ENCODE data around the gene RIN1.
"Not testable (repeated sequence)": the region's sequence is repeated elsewhere in the genome, so short reads cannot be mapped to it uniquely, and the experiment has no call there.

Gene RIN1

DNA sequence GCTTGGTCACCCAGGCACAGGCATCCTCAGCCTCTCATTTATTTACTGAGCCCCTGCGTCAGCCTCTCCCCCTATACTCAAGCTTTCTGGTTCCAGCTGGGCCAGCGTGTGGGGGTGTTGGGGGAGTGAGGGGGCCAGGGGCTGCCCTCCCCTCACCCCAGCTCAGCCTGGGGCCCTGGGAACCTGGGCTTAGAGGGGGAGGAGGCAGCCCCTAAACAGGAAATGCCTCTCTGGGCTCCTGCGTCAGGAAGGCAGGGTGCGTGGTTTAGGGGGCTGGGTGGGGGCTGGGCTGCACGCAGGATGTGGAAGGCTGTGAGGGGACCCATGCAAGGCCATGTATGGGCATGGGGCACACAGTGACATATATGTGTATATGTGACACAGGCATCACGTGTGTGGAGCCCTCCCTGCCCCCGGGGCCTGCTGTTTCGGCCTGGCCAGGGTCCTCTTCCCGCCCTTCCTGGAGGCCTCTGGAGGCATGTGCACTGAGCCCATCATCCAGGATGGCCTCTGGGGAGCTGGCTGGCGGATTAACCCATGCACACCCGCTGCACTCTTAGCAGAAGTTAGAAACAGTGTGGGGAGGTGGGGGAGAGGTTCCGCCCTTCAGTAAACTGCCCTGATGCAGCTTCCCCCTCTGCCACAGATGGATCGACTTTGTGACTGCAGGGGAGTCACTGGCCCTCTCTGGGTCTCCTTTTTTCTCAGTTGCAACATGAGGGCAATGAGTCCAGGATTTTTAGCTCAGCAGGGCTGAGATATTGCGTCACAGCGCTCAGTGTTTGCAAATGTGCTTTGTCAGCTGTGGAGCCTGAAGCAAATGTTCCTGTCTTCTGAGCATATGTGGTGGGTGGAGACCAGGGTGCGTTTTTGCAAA, 18.3 kb downstream of the RIN1 start:
- no peak for DNase-seq

DNA sequence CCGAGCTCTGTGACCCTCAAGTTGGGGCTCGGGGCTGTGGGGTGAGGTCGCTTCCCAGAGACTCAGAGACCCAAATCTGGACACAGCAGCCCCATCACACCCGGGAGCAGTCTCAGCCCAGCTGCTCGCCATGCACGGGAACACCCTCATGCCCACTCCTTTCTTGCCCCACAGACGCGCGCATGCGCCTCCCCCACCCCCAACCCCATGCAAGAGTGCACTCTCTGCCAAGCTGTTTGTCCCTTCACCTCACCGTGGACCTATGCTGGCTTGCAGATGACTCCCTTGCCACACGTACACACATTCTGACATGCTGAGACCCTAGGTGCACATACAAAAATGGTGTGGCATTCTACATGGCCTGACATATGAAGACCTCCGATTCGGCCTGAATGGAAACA, 18.9 kb downstream of the RIN1 start:
- no peak for DNase-seq

DNA sequence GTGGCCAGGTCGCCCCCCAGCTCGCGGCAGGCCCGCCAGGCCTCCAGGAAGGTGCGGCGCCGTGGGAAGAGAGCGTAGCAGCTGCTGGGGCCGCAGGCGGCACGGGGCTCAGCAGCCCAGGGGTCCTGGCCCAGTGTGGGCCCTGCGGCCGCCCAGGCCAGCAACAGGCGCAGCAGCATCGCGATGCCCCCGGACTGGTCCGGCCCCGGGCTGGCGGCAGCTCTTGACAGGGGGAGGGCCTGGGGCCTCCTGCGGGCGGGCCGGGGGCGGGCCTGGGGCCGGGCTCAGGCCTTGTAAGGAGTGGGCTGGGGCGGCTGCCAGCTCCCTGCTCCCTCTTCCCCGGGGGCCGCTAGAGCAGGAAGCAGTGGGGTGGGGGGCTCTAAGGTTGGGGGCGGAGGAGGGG, 19.4 kb downstream of the RIN1 start, which contains the start of gene CD248:
CD248 (minus strand) TSS at position 196 of the 403 bp plus-strand sequence; CDS start at position 179, 17 bp downstream.
- no peak for DNase-seq

DNA sequence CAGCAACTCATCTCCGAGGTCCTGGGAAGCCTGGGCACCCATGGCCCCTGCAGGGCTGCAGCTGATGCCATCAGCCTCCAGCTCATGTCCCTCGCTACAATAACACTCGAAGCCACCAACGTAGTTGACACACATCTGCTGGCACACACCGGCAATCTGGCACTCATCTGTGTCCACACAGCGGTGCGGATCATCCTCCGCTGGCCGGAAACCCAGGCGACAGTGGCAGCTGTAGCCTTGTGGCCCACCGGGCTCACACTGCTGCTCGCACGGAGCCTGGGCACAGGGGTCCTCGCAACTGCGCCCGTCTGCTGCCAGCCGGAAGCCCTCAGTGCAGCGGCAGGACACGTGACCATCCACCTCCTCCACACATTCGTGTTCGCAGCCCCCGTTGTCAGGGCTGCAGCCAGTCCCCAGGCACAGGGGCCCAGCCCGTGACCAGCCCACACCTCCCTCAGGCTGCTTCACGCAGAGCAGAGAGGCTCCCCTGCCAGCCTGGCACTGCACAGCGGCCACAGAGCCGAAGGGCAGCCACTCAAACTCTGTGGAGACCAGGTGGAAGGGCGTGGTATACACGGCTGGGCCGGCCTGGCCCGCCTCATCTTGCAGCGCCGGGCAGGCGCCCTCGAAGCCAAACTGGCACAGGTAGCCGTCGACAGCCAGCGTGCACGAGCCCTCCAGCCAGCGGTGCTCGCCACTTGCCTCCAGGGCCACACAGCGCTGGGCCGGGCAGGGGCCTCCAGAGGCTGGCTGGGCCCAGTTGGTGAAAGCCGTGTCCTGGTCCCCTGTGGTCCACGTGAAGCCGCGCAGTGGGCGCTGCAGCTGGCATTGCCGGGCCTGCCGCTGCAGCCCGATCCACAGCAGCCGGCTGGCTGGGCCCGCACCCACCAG, 20.1 kb downstream of the RIN1 start:
- no peak for DNase-seq

DNA sequence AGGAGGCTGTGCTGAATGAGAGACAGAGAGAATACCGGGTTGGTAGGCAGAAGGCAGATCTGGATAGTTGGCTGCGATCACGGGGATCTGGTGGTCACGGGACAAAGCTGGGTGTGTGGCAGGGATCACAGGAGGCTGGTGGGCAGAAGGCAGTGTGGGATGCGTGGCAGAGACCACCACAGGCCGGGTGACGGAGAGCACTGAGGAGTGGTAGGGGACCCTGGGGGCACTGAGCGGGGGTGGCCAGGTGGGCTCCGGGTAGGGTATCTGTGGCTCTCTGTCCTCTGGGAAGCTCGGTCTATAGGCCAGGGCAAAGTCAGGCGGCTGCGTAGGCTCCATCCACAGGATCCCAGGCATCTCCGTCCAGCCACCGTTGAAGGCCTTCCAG, 20.7 kb downstream of the RIN1 start:
- no peak for DNase-seq

DNA sequence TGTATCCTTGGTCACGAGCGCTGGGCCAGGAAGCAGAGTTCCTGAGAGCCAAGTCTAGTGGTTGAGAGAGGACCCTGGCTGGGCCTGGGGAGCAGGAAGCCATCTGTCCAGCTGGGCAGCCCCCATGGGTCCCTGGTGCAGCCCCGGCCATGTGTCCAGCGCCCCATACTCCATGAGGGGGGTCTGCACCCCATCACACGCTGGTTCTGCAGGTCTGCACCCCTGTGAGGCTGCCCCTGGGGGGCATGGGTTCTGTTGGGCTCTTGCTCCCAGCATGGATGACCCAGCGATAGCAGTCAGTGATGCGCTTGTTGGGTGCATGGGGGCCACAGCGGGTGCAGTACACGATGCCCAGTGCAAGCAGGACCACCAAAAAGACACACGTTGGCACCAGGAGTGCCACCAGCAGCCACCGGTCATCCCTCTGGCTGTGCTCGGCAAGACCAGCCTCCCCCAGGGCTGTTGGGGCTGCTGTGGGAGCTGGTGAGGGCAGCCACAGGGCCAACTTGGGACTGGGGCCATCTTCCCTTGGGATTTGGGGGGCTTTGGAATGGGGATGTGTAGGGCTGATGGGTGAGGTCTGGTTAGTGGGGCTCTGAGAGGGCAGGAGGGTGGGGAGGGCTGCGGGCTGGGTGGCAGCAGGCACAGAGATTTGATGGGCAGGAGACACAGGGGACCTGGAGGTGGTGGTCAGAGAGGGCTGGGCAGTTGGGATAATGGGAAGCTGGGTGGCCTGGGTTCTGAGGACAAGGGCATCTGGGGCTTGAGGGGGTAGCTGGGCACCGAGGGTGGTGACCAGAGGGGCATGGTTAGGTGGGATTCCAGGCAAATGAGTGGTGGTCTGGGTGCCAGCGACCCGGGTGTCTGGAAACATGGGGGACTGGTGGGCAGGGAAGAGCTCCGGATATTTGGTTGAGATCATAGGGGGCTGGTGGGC, 21.4 kb downstream of the RIN1 start:
- no peak for DNase-seq

DNA sequence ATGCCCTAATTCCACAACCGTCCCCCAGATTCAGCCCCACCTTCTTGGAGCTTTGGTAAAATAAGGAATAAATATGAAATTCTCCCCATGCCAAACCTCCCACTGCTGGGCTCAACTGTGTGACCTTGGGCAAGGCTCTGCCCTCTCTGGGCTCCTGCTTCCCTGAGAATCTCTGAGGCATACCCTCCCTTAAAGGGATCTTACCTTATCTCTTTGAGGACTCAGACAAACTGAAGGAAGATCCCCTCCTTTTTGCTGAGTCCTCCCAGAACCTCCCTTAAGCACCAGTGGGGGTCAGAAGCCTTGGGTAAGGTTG, 22.1 kb downstream of the RIN1 start:
- no peak for DNase-seq

DNA sequence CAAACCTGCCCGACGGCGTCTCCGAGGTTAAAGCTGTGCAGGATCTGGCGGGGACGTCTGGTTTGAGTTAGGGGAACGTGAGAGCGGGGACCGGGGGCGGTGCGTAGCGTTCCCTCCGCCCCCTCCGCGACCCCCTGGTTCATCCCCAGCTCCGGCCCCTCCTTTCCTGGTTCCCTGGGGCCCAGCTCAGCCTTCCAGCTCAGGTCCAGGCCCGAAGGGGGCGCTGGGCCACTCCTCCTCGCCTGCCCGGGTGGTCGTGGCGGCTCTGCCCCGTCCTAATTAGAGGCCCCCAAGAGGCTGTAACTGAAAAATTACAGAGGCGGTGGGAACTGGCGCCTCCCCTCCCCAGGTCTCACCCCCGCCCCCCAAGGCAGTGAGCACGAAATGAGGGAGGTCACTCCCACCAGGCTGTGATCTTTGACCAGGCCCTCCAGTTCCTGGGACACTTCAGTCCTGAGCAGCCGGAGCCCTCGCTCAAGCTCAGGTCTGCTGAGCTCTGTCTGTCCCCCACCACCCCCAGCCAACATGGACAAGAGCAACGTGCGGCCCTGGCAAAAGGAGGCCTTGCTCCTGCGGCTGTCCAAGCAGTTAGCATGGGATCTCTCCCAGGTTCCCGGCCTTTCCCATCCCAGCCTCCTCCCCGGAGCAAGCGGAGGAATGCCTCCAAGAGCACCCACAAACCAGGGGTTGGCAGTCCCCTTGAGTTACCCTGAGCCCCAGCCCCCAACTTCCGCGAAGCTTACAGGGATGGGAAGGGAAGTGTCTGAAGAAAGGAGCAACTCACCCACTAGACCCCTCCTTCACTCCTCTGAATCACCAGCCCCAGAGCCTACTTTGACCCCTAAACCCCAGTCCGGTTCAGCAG, 22.7 kb downstream of the RIN1 start:
- no peak for DNase-seq

DNA sequence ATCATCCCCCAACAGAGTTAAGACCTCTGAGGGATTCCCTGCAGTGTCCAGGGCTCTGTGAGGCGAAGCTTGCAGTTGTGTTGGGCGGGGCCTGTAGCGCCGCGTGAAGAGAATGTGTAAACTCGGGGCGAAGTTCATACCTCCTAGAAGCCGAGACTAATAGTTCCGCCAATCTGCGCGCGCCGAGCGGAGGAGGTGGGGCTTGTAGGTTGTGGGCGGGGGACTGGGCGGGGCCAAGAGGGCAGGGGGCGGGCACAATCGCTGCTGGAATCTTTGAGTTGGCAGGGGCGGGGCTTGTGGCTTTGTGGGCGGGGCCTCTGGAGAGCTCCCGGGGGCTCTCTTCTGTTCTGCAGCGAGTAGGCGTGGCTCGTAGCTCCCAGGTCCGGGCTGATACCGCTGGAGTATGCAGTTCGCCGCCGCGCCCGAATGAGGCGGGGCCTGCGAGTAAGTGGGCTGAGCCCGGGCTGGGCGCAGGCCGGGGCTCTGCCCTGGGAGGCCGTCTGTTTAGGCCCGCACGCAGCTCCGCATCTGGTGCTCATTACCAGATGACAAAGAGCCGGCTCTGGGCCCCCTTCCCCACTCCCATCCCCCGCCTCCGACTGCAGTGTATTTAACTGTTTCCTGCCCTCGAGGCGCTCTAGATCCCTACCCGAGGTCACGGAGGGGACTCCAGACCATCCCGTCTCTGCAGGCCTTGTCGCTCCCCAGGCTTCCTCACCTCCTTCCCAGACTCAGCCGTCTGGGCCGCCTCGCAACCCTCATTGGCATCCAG, 23.5 kb downstream of the RIN1 start:
- DNase-seq, result peak; percentile 90

DNA sequence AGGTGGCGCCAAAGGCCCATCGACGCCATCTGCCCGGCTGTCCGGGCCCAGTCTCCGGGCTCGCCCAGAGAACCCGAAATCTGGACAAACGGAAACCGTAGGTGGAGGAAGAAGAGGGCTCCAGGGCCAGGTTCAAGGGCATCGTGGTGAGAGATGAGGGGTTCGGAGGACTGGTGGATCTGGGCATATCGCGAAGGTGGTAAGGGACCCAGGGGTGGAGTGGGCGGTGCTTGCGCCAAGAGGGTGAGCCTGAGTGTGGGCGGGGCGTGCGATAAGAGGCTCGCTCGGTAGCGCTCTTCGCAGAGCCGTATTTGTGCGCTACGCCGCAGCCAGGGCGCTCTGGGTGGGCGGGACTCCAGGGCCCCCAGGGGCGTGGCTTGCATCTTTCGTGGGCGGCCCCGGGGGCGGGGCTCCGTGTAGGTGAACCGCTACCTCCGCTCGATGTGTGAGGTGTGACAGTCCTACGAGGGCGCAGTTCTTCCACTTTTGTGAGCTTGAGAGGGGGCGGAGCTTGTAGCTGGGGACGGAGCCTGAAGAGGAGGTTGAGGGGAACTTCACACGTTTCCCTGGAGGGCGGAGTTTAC, 24.2 kb downstream of the RIN1 start:
- peak; percentile 93 for DNase-seq

DNA sequence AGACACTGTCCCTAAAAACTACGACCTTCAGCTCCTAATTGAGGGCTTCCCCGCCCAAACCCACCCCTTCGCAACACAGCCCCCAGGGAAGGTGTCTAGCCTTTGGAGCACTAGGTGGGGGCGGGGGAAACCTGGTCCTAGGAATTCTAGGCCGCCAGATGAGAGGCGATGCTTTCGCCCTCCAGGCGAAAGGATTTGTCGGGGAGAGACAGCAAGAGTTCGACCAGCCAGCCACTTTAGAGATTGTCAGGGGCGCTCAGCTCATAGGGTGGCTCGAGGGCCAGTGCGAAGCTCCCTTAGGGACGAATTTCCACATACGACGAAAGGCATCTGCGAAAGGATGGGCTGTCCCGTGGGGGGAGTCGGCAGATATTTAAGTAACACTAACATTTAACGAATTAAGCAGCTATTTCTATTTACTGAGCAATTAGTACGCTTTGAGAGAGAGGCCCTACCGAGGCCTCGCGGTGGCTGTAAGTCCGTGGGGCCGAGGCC, 24.7 kb downstream of the RIN1 start:
- DNase-seq, result no peak

DNA sequence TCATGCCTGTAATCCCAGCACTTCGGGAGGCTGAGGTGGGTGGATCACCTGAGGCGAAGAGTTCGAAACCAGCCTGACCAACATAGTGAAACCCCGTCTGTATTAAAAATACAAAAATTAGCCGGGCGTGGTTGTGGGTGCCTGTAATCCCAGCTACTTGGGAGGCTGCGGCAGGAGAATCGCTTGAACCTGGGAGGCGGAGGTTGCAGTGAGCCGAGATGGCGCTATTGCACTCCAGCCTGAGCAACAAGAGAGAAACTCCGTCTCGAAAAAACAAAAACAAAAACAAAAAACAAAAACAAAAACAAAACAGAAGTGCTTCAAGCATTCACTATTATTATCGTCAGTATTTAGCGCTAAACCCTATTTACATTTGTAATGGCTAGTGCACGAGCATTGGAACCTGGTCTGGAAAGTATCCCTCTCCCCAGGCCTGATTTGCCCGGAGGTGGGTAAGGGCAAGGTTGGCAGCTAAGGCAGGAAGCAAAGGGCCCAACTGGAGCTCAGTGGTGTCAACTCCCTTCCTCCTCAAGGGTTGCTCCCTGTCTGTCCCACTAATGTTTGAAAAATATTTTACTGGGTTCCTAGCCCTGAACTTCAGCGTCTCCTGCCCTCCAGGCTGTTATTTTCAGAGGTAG, 25.3 kb downstream of the RIN1 start:
- DNase-seq, result not testable (repeated sequence)

DNA sequence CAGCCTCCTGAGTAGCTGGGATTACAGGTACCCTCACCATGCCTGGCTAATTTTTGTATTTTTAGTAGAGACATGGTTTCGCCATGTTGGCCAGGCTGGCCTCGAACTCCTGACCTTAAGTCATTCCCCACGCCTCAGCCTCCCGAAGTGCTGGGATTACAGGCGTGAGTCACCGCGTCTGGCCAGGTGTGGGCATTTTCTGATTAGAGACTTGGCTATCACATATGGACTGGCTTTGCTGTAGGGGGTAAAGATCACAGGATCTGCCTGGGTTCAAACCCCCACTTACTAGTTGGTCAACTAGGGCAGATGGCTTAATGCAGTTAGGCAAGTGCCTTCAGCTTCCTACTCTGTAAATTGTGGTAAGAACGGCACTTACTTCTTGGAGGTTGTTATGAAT, 25.9 kb downstream of the RIN1 start:
- DNase-seq, result no peak

DNA sequence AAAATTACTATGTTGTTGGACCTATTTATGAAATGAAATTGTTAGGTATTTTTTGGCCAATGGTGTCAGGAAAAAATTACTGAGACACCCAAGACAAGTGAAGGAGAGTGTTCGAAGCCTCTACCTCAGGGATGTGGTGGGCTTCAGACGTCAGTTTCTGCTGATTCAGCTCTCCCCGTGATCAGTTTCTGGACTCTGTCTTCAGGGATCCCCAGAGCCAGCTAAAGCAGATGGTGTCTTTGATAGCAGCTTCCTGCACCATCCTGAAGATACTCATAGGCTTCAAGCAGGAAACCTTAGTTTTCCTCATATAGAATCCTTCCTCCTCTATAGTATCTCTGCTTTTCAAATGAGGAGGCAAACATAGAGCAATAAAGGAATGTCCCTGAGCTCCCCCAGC, 26.8 kb downstream of the RIN1 start:
- DNase-seq, result no peak

DNA sequence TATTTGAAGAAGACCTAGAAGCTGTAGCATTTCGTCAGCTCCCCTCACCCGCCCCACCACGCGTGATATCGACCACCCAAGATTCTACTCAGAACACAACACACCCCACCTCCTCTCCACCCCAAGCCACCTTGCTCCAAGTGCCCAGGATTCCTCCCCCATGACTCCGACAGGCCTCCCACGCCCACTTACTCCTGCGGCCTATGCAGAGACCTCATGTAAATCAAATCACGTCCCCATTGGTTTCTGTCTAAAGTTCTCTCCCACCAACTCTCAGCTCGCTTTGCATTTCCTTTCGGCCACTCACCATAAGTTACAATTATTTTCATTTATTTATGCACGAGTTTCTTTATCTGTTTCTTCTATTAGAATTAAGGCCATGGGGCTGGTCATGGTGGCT, 33.6 kb downstream of the RIN1 start:
- DNase-seq, result no peak

DNA sequence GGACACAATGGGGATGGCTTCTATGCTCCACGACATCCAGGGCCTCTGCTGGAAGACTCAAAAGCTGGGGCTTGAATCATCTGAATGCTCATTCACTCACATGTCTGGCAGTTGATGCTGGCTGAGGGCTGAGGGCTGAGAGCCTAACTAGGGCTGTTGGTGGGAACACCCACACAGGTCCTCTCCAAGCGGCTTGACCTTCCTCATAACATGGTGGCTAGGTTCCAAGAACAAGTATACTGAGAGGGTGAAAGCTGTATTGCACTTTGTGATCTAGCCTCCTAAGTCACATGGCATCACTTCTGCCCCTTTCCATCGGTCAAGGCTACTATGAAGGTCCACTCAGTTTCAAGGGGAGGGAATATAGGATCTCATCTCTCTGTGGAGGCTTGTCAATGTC, 37.0 kb downstream of the RIN1 start:
- DNase-seq, result no peak

DNA sequence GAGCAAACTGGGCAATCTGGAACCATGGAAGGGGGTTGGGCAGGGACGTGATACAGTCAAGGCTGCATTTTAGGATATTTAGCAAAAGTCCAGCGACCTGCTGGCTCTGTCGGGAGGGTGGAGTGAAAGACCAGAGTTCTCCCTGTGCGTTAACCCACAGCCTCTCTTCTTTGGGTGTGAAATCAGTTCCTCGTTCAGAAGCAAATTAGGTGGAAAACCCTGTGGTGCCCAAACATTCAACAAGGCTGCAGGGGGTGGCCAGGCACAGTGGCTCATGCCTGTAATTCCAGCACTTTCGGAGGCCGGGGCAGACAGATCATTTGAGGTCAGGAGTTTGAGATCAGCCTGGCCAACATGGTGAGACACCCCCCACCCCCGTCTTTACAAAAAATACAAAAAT, 38.6 kb downstream of the RIN1 start:
- DNase-seq, result no peak

DNA sequence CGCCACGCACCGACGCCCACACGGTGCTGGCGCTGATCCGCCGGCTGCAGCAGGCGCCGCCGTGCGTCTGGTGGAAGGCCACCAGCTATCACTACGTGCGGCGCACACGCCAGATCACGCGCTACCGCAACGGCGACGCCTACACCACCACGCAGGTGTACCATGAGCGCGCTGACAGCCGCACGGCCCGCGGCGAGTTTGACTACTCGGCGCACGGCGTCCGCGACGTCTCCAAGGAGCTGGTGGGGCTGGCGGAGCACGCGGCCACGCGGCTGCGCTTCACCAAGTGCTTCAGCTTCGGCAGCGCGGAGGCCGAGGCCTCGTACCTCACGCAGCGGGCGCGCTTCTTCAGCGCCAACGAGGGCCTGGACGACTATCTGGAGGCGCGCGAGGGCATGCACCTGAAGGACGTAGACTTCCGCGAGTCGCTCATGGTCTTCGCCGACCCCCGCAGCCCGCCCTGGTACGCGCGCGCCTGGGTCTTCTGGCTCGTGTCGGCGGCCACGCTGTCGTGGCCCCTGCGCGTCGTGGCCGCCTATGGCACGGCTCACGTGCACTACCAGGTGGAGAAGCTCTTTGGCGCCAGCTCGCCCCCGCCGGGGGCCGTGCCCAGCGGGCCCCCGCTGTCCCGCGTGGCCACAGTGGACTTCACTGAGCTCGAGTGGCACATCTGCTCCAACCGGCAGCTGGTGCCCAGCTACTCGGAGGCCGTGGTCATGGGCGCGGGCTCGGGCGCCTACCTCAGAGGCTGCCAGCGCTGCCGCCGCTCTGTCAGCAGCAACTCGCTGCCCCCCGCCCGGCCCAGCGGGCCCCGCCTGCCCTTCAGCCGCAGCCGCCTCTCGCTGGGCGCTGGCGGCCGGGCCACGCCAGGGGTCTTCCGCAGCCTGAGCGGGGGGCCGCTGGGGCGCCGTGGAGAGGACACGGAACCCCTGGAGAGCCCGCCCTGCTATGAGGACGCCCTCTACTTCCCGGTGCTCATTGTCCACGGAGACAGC, 41.3 kb downstream of the RIN1 start:
- DNase-seq, result no peak
